Retinal pigment epithelial cell (primary cell): ENCODE results near the gene TBC1D3B.
"Not testable (repeated sequence)": the region's sequence is repeated elsewhere in the genome, so short reads cannot be mapped to it uniquely, and the experiment has no call there.

Experiments
- DNase-seq: peaks from one replicate; pipeline ENCODE4 v3.0.0-alpha.2; 2010; ENCODE audit warnings: low read depth
- H3K4me3 ChIP-seq: 2 replicates; pipeline ENCODE4 v1.5.1; 2011; ENCODE audit warnings: mild to moderate bottlenecking, low read length, control low read depth, moderate library complexity
- TF ChIP-seq, protein P1 (sequence below): conservative IDR thresholded peaks from 2 replicates; pipeline ENCODE4 v1.5.1; 2011; ENCODE audit warnings: low read depth, low read length, control low read depth, inconsistent platforms

TBC1D3B gene

GRCh38 chr17:36197387-36197703, 20.9 kb upstream of the TBC1D3B start:
- no peak for DNase-seq
- H3K4me3 ChIP-seq = no peak overlapping the region
- TF ChIP-seq, protein P1, sequence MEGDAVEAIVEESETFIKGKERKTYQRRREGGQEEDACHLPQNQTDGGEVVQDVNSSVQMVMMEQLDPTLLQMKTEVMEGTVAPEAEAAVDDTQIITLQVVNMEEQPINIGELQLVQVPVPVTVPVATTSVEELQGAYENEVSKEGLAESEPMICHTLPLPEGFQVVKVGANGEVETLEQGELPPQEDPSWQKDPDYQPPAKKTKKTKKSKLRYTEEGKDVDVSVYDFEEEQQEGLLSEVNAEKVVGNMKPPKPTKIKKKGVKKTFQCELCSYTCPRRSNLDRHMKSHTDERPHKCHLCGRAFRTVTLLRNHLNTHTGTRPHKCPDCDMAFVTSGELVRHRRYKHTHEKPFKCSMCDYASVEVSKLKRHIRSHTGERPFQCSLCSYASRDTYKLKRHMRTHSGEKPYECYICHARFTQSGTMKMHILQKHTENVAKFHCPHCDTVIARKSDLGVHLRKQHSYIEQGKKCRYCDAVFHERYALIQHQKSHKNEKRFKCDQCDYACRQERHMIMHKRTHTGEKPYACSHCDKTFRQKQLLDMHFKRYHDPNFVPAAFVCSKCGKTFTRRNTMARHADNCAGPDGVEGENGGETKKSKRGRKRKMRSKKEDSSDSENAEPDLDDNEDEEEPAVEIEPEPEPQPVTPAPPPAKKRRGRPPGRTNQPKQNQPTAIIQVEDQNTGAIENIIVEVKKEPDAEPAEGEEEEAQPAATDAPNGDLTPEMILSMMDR = no peak

GRCh38 chr17:36196131-36196486, 19.7 kb upstream of the TBC1D3B start:
- TF ChIP-seq, protein P1 = no peak
- no peak overlapping the region for H3K4me3 ChIP-seq
- DNase-seq = no peak

GRCh38 chr17:36195434-36196130, 19.1 kb upstream of the TBC1D3B start:
- TF ChIP-seq, protein P1 = no peak
- H3K4me3 ChIP-seq = no peak overlapping the region
- no peak for DNase-seq

DNA sequence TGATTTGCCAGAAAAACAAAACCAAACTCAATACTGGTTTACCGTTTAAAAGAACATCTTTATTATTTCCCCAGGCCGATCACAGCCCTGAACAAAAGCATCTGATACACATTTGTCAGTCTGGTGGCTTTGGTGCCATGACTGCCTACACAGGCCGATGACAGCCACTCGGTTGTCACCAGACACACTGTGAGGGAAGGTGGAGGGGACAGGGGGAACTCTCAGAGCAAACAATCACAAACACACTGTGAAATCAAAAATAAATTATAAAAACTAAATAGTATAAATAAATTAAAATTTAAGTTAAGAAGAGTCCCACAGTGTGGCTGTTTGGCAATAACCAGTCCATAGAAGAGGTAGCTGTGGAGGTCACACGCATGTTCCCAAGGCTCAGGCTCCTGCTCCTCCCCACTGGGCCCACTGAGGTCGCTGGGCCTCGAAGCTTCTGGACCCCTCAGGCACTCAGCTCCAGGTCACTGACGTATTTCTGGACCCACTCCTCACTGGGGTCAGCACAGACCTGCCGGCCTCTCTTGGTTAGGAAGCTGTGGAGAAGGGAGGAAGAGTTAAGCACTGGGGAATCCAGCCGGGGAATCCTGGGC, 18.5 kb upstream of the TBC1D3B start:
- H3K4me3 ChIP-seq, DNase-seq: not testable (repeated sequence)

- DNase-seq = not testable (repeated sequence)
Observed at GRCh38 chr17:36194147-36194831, 17.9 kb upstream of the TBC1D3B start.

DNA sequence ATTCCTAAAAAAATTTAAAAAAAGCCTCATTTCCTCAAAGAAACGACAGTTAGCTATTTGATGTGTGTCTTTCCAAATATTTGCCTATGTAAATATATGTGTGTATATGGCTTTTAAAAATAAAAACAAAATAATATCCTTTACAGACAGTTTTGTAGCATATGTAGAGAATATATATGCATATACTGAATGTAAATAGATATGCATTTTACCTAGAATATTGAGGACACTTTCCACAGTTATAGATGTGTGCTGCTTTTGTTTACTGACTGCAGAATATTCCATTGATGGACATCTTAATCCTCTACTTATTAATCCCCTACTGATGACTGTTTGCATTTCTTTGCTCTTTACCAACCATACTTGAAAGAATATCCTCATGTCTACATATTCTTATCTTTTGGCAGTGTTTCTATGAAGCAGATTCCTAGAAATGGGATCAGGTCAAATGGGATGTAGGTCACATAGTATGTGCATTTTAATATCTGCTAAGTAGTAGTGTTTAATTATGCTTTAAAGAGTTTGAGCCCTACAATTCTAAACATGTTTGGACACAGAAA, 16.9 kb upstream of the TBC1D3B start:
- TF ChIP-seq, protein P1 = no peak
- no peak overlapping the region for H3K4me3 ChIP-seq
- no peak for DNase-seq

More at GRCh38 chr17:36194147-36194831, 17.9 kb upstream of the TBC1D3B start:
- H3K4me3 ChIP-seq = not testable (repeated sequence)

DNA sequence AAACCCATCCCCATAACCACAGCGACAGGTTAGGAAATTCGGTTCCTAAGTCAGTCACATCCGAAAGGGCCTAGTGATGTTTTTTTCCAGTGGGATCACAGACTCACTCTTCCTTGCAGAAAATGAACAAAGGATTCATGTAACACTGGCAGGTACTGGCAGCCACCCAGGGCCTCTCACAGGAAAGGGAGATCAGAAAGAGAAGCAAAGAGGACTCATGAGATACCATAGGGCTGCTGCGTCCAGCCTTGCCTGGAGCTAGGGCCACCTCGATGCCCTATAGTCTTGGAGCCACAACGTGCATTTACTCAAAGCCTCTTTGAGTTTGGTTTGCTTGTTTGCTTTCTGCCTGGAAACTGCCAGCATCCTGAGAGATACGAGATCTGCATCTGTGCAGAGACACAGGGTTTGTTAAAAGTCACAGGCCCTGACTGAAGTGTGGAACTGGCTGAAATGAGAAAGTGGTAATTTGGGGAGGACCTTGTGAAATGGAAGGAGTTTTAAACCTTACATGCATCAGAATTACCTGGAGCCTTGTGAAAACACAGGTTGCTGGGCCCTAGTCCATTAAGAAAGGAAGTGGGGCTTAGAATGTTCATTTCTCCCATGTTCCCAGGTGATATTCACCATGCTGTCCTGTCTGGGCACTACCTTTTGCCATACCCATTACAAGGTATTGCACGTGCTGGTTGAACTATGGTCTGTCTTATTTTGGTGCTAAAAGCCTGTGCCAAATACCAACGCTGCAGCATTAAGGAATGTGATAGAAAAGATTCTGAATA, 14.3 kb upstream of the TBC1D3B start:
- not testable (repeated sequence) for H3K4me3 ChIP-seq, DNase-seq

DNA sequence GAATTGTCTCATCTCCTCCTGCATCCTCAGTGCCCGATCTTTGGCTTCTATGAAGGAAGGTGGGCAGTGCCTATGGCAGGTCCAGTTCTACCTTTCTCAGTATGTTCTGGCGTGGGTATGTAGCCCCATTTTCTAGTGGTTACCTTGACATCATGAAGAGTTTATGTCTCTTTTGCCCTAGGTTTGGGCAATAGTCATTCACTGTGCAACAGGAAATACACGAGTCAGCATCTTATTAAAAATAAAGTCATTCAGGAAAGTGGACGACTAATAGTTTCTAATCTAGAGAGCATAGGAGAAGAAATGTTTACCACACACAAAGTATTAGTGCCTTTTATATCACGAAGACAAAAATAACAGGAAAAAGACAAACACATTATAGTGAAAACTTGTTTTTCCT, 13.6 kb upstream of the TBC1D3B start:
- not testable (repeated sequence) for DNase-seq, H3K4me3 ChIP-seq

- H3K4me3 ChIP-seq = no peak overlapping the region
- TF ChIP-seq, protein P1 = no peak
- DNase-seq = no peak
Observed at GRCh38 chr17:36188891-36189306, 12.5 kb upstream of the TBC1D3B start.

DNA sequence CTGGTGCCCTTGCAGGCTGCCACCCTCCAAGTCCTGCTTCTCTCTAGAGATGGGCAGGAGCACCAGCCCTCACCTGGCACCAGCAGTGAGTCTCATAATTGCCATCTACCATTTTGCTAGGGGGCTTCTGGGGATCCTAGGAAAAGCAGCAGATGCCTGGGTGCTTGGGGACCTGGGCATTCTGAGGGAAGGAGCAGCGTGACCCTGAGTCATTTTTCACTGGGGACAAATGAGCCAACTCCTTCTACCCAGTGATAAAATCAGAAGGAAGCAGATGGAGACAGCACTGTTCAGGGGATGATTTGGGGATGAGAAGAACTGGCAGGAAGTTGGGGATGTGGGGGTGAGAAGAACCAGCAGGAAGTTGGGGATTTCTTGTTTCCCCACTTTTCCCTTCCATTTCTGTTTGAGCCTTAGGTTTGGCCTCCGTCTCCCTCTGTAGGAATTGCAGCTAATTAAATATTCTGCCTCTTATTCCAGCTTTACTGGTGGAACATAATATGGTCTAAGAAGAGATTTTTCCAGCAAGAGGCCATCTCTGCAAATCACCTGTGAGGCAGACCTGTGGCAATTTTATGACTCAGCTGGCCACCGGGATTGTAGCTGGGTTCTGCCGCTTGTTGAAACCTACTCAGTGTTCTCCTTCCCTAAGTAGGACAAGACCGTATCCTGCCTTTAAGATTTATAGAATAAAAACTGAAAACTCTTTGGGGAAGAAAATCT, 11.7 kb upstream of the TBC1D3B start:
- DNase-seq = not testable (repeated sequence)

More for the DNA sequence above, 11.7 kb upstream of the TBC1D3B start:
- not testable (repeated sequence) for H3K4me3 ChIP-seq
